ENCODE results near the gene STOML2. TPM values are rescaled to one million over a fixed set of nuclear protein-coding genes. Genes with fewer than 3 reads are reported as not detected.

STOML2 gene
- polyA plus RNA-seq, 5 donors = 93.1 to 111 (median 100.0) TPM

- DNase-seq = no peak
Measured at GRCh38 chr9:35074141-35074540, 28.8 kb downstream of the STOML2 start.

GRCh38 chr9:35073279-35073612 is 29.7 kb downstream of the STOML2 start:
- DNase-seq = no peak

GRCh38 chr9:35072461-35073278 is 30.3 kb downstream of the STOML2 start, which contains the start of gene VCP:
TSS of gene VCP (minus strand) at chr9:35072625. CDS start at chr9:35072353, 272 bp downstream.
- DNase-seq = peak; percentile 97 to 99

GRCh38 chr9:35071814-35072460 is 31.0 kb downstream of the STOML2 start:
- DNase-seq = peak; percentile 86 to 89

GRCh38 chr9:35070823-35071813 is 31.8 kb downstream of the STOML2 start:
- no peak for DNase-seq

- no peak for DNase-seq
Measured at GRCh38 chr9:35069020-35069419, 33.9 kb downstream of the STOML2 start.

- DNase-seq = no peak
Measured at GRCh38 chr9:35067056-35067455, 35.9 kb downstream of the STOML2 start.

GRCh38 chr9:35060548-35061207 is 42.3 kb downstream of the STOML2 start:
- DNase-seq = no peak

GRCh38 chr9:35059438-35059837 is 43.5 kb downstream of the STOML2 start:
- DNase-seq = no peak

GRCh38 chr9:35057271-35057620 is 45.7 kb downstream of the STOML2 start:
- no peak for DNase-seq

- no peak for DNase-seq
Measured at GRCh38 chr9:35056571-35057270, 46.2 kb downstream of the STOML2 start.

- DNase-seq = no peak
Measured at GRCh38 chr9:35054871-35055644, 47.9 kb downstream of the STOML2 start.

GRCh38 chr9:35054185-35054835 is 48.6 kb downstream of the STOML2 start:
- DNase-seq = no peak

GRCh38 chr9:35051069-35051967 is 51.6 kb downstream of the STOML2 start:
- no peak for DNase-seq
